AG09309 (cell line): ENCODE data around the gene MOCS3.
A peak's percentile ranks its signal among the peaks of the same experiment; 100 is the strongest.

Experiments
- DNase-seq: peaks from one replicate; pipeline ENCODE4 v3.0.0-alpha.2; 2010; ENCODE audit warnings: low read depth
- H3K4me3 ChIP-seq: 2 replicates; pipeline ENCODE4 v1.5.1; 2011; ENCODE audit warnings: mild to moderate bottlenecking, low read depth, low read length, moderate library complexity; ENCODE audit not compliant: control insufficient read depth
- TF ChIP-seq, protein P1 (sequence below): IDR thresholded peaks from 2 replicates; pipeline ENCODE4 v1.5.1; 2011; ENCODE audit warnings: mild to moderate bottlenecking, low read depth, low read length, inconsistent platforms; ENCODE audit not compliant: insufficient read depth, control insufficient read depth; ENCODE audit errors: missing control alignments

MOCS3 gene

DNA sequence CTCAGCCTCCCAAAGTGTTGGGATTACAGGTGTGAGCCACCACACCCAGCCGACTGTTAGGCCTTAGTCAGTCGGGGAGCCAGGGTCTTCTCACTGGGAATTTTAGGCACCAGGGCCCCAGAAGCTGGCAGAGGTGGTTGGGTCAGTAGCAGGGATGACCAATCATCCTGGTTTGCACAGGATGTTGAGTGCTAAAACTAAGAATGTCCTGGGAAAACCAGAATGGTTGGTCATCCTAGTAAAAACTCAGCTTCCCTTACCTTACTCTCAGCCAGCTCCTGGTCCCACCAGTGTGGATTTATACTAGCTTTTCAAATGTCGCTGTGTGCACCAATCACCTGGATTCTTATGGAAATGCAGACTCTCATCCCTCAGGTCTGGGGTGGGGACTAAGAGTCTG is 32.5 kb downstream of the MOCS3 start:
- no peak for DNase-seq
- TF ChIP-seq, protein P1, sequence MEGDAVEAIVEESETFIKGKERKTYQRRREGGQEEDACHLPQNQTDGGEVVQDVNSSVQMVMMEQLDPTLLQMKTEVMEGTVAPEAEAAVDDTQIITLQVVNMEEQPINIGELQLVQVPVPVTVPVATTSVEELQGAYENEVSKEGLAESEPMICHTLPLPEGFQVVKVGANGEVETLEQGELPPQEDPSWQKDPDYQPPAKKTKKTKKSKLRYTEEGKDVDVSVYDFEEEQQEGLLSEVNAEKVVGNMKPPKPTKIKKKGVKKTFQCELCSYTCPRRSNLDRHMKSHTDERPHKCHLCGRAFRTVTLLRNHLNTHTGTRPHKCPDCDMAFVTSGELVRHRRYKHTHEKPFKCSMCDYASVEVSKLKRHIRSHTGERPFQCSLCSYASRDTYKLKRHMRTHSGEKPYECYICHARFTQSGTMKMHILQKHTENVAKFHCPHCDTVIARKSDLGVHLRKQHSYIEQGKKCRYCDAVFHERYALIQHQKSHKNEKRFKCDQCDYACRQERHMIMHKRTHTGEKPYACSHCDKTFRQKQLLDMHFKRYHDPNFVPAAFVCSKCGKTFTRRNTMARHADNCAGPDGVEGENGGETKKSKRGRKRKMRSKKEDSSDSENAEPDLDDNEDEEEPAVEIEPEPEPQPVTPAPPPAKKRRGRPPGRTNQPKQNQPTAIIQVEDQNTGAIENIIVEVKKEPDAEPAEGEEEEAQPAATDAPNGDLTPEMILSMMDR = no peak
- H3K4me3 ChIP-seq = no peak overlapping the region

DNA sequence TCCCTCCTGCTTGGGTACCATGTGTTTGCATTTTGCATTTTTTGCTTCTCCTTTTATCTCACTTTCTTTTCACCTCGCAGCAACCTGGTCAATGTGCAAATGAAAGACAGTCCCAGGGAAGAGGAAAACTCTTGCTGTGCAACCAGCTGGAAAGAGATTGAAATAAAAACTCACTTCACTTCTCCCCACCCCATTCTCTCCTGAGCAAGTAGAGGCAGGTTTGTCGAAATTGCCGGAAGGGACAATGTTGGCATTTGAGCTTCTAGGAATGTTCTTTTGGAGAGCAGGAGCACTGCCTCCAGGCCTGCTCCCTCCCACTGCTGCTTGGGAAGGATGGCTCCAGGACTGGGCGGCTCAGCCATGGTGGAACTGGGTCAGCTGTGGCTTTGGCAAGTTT is 33.7 kb downstream of the MOCS3 start:
- no peak for DNase-seq
- H3K4me3 ChIP-seq = no peak overlapping the region
- TF ChIP-seq, protein P1 = no peak

DNA sequence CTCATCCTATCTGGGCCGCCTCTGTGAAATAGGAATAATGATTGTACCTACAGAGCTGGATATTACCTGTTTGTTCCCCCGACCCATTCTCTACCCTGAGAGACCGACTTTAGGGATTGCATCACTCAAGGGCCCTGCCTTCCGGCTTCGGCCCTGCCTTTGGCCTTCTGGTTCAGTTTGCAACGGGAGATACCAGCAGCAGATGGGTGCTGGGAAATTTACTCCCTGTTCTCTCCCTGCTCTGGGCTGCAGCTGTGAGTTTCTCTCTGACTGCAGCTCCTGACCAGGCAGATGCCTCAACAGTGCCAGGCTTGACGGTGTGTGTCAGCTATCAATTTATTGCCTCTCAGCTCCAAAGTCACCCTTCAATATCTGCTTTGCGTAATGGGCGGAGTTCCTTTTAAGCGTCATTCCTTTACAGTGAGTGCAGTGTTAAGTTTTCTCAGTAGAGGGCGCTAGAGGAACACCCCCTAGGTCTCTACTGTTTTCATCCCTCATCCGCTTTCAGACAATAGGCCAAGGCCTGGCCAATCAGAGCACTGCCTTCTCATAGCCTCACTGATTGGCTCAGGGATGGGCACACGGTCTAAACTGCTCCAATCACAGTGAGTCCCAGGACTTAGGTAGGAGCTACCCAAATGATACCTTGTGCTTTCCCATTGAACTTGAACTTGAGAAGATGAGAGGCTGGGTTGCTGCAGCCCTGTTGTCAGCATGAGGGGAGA is 34.3 kb downstream of the MOCS3 start:
- TF ChIP-seq, protein P1 = peak; percentile 64
- DNase-seq = no peak
- no peak overlapping the region for H3K4me3 ChIP-seq

DNA sequence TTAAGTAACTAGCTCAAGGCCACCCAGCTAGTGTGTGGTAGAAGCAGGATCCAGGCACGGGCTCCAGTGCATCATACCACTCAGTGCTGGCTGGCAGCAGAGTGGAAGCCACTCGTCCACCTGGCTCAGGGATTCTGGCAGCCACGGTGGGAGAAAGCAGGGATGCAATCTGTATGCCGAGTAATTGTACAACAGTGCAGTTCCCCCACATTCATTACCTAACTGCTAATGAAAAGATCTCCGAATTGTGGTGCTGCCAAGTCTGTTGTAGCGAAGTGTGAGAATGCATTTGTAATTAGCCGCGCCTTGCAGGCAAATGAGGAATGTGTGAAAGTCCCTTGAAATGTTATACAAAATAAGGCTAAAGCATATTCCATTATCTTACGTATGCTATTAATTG is 35.3 kb downstream of the MOCS3 start:
- H3K4me3 ChIP-seq = no peak overlapping the region
- DNase-seq = no peak

DNA sequence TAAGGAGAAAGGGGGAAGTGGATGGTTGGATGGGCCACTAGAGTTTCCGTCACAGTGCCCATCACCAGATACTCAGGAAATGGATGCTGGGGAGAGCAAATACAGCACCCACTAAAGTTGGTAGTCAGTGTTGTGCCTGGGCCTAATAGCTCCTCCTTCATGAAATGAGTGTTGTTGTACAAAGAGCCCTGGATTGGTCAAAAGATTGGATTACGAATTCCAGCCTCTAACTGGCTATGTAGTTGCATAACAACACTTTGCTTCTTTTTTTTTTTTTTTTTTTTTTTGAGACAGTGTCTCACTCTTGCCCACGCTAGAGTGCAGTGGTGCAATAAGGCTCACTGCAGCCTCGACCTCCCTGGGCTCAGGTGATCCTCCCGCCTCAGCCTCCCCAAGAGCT is 36.9 kb downstream of the MOCS3 start:
- no peak for DNase-seq
- H3K4me3 ChIP-seq = no peak overlapping the region
- TF ChIP-seq, protein P1 = no peak

More for the DNA sequence above, 35.3 kb downstream of the MOCS3 start:
- TF ChIP-seq, protein P1 = no peak

DNA sequence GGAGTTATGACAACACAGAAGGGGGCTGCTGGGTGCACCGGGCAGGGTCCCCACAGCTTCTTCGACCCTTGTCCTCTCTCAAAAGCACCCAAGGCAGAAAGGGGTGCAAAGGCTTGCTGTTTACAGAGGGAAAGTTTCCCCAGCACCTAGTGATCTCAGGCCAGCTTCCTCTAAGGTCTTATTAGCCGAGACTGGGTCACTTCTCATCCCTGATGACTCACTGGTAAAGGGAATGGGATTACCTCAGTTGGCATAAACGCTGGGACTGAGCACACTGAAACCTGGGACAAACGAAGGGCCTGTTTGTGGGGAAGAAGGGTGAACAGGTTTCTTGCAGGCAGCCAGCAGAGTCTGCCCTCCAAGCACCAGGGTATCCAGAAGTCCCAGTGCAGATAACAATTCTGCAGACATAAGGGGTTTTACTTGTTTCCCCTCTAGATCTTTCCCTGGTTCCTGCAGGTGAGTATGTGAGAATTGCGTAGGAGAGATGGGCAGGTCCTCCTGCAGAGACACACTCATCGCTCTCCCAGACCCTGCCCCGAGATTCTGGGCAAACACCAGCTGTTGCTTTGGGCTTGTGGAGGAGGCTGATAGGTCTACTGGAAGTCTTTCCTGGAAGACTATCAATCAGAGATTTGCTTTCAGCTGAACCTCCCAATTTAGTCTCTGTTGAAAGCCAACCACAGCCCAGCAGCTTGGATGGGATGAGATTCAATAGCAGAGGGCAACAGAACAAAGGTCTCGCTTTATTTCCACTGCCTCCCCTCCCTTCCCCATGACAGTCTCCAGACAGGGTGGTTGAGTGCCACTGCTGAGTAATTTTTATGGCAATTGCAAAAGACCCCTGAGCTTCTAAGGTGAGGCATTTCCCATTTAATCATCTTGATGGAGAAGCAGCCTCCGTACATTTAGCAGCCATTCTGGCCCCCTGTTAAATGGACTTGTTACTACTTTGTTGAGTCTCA is 38.6 kb downstream of the MOCS3 start:
- DNase-seq = no peak
- TF ChIP-seq, protein P1 = no peak
- no peak overlapping the region for H3K4me3 ChIP-seq
